ENCODE results near the gene PRR16.
A peak's percentile ranks its signal among the peaks of the same experiment; 100 is the strongest.

The PRR16 gene

DNA sequence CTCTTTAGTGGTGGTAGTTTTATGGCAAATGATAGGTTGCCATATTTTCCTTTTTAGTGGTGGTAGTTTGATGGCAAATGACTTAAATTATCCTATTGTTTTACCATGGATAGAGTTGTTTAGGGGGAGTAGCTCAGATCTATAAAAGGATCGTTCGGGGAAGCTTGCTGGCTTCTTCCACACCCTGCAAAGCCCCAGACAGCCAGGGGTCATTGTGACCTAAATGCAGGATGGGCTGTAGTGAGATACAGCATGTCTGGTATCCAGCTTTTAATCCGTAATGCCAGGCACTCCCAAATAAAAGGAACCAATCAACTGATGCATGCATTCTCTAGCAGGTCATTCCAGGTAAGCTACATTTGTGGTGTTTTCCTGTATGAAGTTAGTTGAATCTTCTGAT lies 67.1 kb downstream of the PRR16 start:
- H3K4me3 ChIP-seq (ENCODE audit: low read length): no peak overlapping the region
- TF ChIP-seq, protein P1, sequence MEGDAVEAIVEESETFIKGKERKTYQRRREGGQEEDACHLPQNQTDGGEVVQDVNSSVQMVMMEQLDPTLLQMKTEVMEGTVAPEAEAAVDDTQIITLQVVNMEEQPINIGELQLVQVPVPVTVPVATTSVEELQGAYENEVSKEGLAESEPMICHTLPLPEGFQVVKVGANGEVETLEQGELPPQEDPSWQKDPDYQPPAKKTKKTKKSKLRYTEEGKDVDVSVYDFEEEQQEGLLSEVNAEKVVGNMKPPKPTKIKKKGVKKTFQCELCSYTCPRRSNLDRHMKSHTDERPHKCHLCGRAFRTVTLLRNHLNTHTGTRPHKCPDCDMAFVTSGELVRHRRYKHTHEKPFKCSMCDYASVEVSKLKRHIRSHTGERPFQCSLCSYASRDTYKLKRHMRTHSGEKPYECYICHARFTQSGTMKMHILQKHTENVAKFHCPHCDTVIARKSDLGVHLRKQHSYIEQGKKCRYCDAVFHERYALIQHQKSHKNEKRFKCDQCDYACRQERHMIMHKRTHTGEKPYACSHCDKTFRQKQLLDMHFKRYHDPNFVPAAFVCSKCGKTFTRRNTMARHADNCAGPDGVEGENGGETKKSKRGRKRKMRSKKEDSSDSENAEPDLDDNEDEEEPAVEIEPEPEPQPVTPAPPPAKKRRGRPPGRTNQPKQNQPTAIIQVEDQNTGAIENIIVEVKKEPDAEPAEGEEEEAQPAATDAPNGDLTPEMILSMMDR (conservative IDR thresholded peaks at IDR 0.05; ENCODE audit: low read depth, low read length): no peak
- no peak for DNase-seq (ENCODE audit: low read depth)

DNA sequence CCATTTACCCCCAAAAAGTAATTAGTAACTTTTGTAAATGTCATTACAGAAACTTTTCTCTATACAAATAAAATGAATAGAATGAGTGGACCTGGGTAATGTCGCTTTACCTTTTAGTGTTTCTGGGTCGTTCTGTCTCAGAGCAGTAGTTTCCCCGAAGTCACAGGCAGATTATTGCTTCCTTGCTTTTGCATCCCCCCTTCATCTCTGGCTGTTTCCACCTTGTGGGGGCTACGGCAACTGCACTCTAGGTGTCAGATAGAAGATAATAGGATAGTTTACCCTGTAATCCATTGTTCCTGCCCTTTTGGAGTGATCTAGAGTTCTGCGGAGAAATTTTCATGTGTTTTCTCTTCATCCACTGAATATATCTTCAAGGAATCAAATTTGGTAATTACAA lies 68.7 kb downstream of the PRR16 start:
- DNase-seq (ENCODE audit: low read depth): no peak
- H3K4me3 ChIP-seq (ENCODE audit: low read length): no peak overlapping the region
- TF ChIP-seq, protein P1 (conservative IDR thresholded peaks at IDR 0.05; ENCODE audit: low read depth, low read length): peak; percentile 40

DNA sequence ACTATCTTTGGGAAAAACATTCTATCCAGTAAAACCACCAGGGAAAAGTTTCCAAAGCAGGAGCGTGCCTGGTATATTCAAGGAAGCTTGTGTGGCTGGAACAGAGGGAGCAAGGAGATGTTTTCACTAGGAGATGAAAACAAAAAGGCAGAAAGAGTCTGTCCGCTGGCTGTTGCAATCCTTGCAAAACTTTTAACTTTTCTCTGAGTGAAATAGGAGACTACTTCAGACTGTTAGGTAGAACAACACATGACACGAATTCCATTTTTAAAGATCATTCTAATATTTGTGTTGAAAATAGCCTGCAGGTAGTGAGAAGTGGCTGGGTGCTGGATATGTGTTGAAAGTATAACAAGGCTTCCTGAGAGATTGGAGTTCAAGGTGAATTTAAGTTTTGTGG lies 69.5 kb downstream of the PRR16 start:
- TF ChIP-seq, protein P1 (conservative IDR thresholded peaks at IDR 0.05; ENCODE audit: low read depth, low read length): no peak
- no peak overlapping the region for H3K4me3 ChIP-seq (ENCODE audit: low read length)
- no peak for DNase-seq (ENCODE audit: low read depth)

DNA sequence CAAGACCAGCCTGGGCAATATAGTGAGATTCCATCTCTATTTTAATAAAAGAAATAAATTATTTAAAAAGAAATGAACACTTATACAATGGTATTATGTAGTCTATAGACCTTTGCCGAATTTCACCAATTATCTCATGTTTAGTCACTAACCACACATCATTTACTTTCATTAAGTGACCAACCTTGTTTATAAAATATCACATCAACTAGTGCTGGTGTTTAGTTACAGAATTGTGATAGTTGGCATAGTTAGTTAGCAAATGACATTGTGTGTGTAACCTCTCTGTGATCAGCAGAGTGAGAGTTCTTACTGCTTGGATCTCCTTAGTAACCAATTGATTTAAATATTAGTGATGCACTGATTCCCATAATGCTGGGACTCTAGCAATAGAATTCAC lies 71.8 kb downstream of the PRR16 start:
- no peak for DNase-seq (ENCODE audit: low read depth)
- TF ChIP-seq, protein P1 (conservative IDR thresholded peaks at IDR 0.05; ENCODE audit: low read depth, low read length): no peak
- H3K4me3 ChIP-seq (ENCODE audit: low read length): no peak overlapping the region

DNA sequence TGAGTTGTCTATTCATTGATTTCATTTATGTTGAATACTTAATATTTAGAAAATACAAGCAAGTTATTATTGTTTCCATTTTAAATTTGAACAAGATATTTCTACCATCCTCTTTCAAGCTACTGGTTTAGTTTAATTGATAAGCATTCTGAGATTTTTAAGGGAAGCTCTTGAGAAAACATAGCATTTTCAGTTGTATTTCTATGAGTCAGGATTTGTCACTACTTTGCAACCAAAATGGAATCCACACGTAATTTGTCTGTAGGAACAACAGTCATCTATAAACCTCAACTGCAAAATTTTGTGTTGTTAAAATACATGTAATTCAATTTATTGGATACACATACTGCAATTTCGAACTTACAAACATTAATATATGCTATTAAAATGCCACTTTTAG lies 74.0 kb downstream of the PRR16 start:
- DNase-seq (ENCODE audit: low read depth): no peak
- TF ChIP-seq, protein P1 (conservative IDR thresholded peaks at IDR 0.05; ENCODE audit: low read depth, low read length): no peak
- no peak overlapping the region for H3K4me3 ChIP-seq (ENCODE audit: low read length)

DNA sequence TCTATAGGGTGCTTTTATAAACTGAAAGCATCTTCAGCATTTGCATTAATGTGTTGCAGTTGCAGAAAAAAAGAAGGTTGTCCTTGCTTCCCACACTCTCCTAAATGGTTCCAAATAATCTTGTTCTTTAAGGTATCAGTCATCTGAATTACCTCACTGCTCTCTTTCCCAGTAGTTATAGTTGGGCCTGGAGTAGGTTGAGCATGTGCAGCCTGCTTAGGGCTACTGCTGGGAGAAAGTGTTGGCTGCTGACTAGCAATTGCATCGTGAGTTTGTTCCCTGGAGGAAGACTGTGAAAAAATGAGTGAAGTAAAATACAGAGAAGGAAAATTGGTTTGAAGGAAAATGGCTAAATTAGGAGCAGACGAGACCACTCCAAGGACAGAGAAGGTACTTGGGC lies 74.5 kb downstream of the PRR16 start:
- TF ChIP-seq, protein P1 (conservative IDR thresholded peaks at IDR 0.05; ENCODE audit: low read depth, low read length): no peak
- no peak for DNase-seq (ENCODE audit: low read depth)
- no peak overlapping the region for H3K4me3 ChIP-seq (ENCODE audit: low read length)

DNA sequence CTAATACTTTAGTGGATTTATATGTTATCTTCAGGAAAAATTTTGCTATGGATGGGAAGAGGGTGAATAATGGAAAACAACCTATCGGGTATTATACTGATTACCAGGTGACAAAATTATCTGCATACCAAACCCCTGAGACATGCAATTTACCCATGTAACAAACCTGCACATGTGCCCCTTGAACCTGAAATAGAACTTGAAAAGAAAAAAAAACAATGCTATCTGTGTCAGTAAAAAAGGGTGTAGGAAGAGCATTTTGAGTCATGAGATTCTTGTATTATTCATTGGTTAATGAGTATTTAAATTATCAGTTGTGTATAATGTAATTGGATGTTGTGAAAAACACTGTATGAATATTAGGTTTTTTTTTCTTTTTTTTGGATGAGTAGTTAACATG lies 75.4 kb downstream of the PRR16 start:
- no peak for DNase-seq (ENCODE audit: low read depth)
- TF ChIP-seq, protein P1 (conservative IDR thresholded peaks at IDR 0.05; ENCODE audit: low read depth, low read length): no peak
- H3K4me3 ChIP-seq (ENCODE audit: low read length): no peak overlapping the region
